GM12878 (cell line): ENCODE data around the gene HRH3. TPM values are rescaled to one million over a fixed set of nuclear protein-coding genes. Genes with fewer than 3 reads are reported as not detected.

Source experiments
- ATAC-seq: fragments of 200-7000 bp; cut with Tn5 transposase; 3 replicates; pipeline ENCODE4 v1.9.1; 2020; ENCODE audit warnings: mild to moderate bottlenecking, moderate library complexity
- BruUV-seq: library from RNA; stranded (reverse); fragments of 400-500 nt; replicated peaks from 2 replicates; lab custom pipeline; 2021; lab: Mats Ljungman, UMichigan
- CTCF ChIA-PET: fragments of 300-600 bp; sonication (Branson Sonifier 250); formaldehyde crosslinking; extraction: SDS; loops from one replicate; lab custom pipeline; 2021; ENCODE audit warnings: inconsistent platforms; lab: Yijun Ruan, JAX
- POLR2A ChIA-PET: fragments of 350-600 bp; formaldehyde crosslinking; extraction: SDS; loops from one replicate; lab custom pipeline; 2021; ENCODE audit warnings: inconsistent platforms; lab: Charles Lee
- RAD21 ChIA-PET: fragments of 300-600 bp; sonication (Branson Sonifier 250); formaldehyde crosslinking; loops from one replicate; lab custom pipeline; 2023; ENCODE audit warnings: antibody characterized with exemption; ENCODE audit not compliant: unreplicated experiment; lab: Charles Lee
- SMC1A ChIA-PET: fragments of 300-600 bp; sonication (Branson Sonifier 250); formaldehyde crosslinking; loops from one replicate; lab custom pipeline; 2023; ENCODE audit not compliant: unreplicated experiment, uncharacterized antibody; lab: Charles Lee
- DNase-seq: peaks from one replicate; pipeline ENCODE4 v3.0.0-alpha.2; 2011; ENCODE audit warnings: low read depth, low spot score
- FAIRE-seq: peaks from 3 replicates; lab custom pipeline; 2011; peaks lifted over from hg19 to GRCh38; lab: Jason Lieb, UNC
- H2AFZ ChIP-seq: 2 replicates; pipeline ENCODE4 v1.6.0; 2011; ENCODE audit warnings: low read depth, low read length, control low read depth; ENCODE audit not compliant: control insufficient read depth
- H3K27ac ChIP-seq: 2 replicates; pipeline ENCODE4 v1.5.1; 2011; ENCODE audit warnings: control low read depth; ENCODE audit not compliant: control insufficient read depth, insufficient read depth
- H3K27me3 ChIP-seq, 2 experiments: replicated peaks in 1 of 2; 2 replicates each; pipeline versions ENCODE4 v1.6.0 to v1.6.1; 2011; ENCODE audit warnings: low read length in 1 of 2; ENCODE audit not compliant: control insufficient read depth in 2 of 2, insufficient read depth in 2 of 2
- H3K36me3 ChIP-seq, 2 experiments: 2 replicates each; pipeline ENCODE4 v1.5.1; 2011; ENCODE audit warnings: low read length in 1 of 2; ENCODE audit not compliant: control insufficient read depth in 2 of 2, insufficient read depth in 2 of 2
- H3K4me1 ChIP-seq: 2 replicates; pipeline ENCODE4 v1.6.1; 2011; ENCODE audit warnings: mild to moderate bottlenecking, low read length, moderate library complexity, mixed read lengths; ENCODE audit not compliant: control insufficient read depth, insufficient read depth
- H3K4me2 ChIP-seq: 2 replicates; pipeline ENCODE4 v1.6.0; 2011; ENCODE audit warnings: control low read depth; ENCODE audit not compliant: control insufficient read depth, insufficient read depth
- H3K4me3 ChIP-seq: fragments of 200-600 bp; sonication (generic); 2 replicates; pipeline ENCODE4 v1.5.1; 2016
- H3K79me2 ChIP-seq: 2 replicates; pipeline ENCODE4 v1.6.0; 2011; ENCODE audit warnings: low read length; ENCODE audit not compliant: control insufficient read depth, insufficient read depth
- H3K9ac ChIP-seq: 2 replicates; pipeline ENCODE4 v1.8.0; 2011; ENCODE audit warnings: low read length, control low read depth, mixed read lengths; ENCODE audit not compliant: control insufficient read depth, insufficient read depth
- H3K9me3 ChIP-seq: replicated peaks from 3 replicates; pipeline ENCODE4 v1.5.1; 2011; ENCODE audit warnings: mild to moderate bottlenecking, low read length; ENCODE audit not compliant: control insufficient read depth, insufficient read depth
- H4K20me1 ChIP-seq: 2 replicates; pipeline ENCODE4 v1.6.0; 2011; ENCODE audit not compliant: control insufficient read depth, insufficient read depth
- ATF7 ChIP-seq: fragments of 450-650 bp; IDR thresholded peaks from 2 replicates; pipeline ENCODE4 v1.6.1; 2016; ENCODE audit warnings: low read depth, mild to moderate bottlenecking
- CBFB ChIP-seq: IDR thresholded peaks from 2 replicates; pipeline ENCODE4 v1.6.1; 2016; ENCODE audit warnings: antibody characterized with exemption, low read depth
- DPF2 ChIP-seq: fragments of 450-650 bp; IDR thresholded peaks from 2 replicates; pipeline ENCODE4 v1.6.1; 2017; ENCODE audit warnings: mild to moderate bottlenecking
- FOS ChIP-seq: IDR thresholded peaks from 3 replicates; pipeline ENCODE4 v1.6.1; 2011; ENCODE audit warnings: borderline replicate concordance; ENCODE audit not compliant: insufficient read length; ENCODE audit errors: extremely low read depth
- HCFC1 ChIP-seq: fragments of 150-350 bp; IDR thresholded peaks from 2 replicates; pipeline ENCODE4 v1.6.1; 2014; ENCODE audit warnings: low read length
- HSF1 ChIP-seq: fragments of 150-350 bp; IDR thresholded peaks from 2 replicates; pipeline ENCODE4 v1.6.1; 2014; ENCODE audit warnings: mild to moderate bottlenecking, low read depth, low read length
- MEF2A ChIP-seq: IDR thresholded peaks from 2 replicates; pipeline ENCODE4 v1.6.1; 2011; ENCODE audit warnings: low read depth, mild to moderate bottlenecking, low read length, moderate library complexity; ENCODE audit not compliant: insufficient read depth
- MTA3 ChIP-seq: IDR thresholded peaks from 2 replicates; pipeline ENCODE4 v1.6.1; 2012; ENCODE audit warnings: low read length, inconsistent platforms, borderline replicate concordance
- PBX3 ChIP-seq: IDR thresholded peaks from 2 replicates; pipeline ENCODE4 v1.6.1; 2011; ENCODE audit warnings: mild to moderate bottlenecking, low read depth, low read length, moderate library complexity; ENCODE audit not compliant: insufficient replicate concordance
- RELA ChIP-seq: fragments of 450-650 bp; IDR thresholded peaks from 2 replicates; pipeline ENCODE4 v1.8.0; 2014; ENCODE audit warnings: borderline replicate concordance; ENCODE audit not compliant: partially characterized antibody
- SIN3A ChIP-seq: IDR thresholded peaks from 2 replicates; pipeline ENCODE4 v1.6.1; 2012; ENCODE audit warnings: low read depth, low read length, improper control_type of control experiment
- TARDBP ChIP-seq: IDR thresholded peaks from 2 replicates; pipeline ENCODE4 v1.6.1; 2016; ENCODE audit warnings: borderline replicate concordance
- TCF7 ChIP-seq: IDR thresholded peaks from 2 replicates; pipeline ENCODE4 v1.6.1; 2014; ENCODE audit warnings: antibody characterized with exemption, borderline replicate concordance
- USF1 ChIP-seq: IDR thresholded peaks from 2 replicates; pipeline ENCODE4 v1.6.1; 2011; ENCODE audit warnings: borderline replicate concordance, low read depth, mild to moderate bottlenecking, moderate library complexity, mixed read lengths, low read length; ENCODE audit not compliant: insufficient read depth; ENCODE audit errors: extremely low read length
- WRNIP1 ChIP-seq: IDR thresholded peaks from 2 replicates; pipeline ENCODE4 v1.6.1; 2011; ENCODE audit warnings: low read depth, low read length, improper control_type of control experiment, borderline replicate concordance
- ZBED1 ChIP-seq: IDR thresholded peaks from 2 replicates; pipeline ENCODE4 v1.6.1; 2016; ENCODE audit warnings: borderline replicate concordance
- ZNF24 ChIP-seq: fragments of 450-650 bp; IDR thresholded peaks from 2 replicates; pipeline ENCODE4 v1.6.1; 2017; ENCODE audit warnings: antibody characterized with exemption, mild to moderate bottlenecking
- ZNF384 ChIP-seq: IDR thresholded peaks from 2 replicates; pipeline ENCODE4 v1.6.1; 2012; ENCODE audit warnings: low read depth, mild to moderate bottlenecking, low read length, improper control_type of control experiment, borderline replicate concordance
- WGBS: methylation state at CpG from one replicate; pipeline ENCODE4 v1.1.6; 2016; ENCODE audit warnings: low lambda C conversion rate; ENCODE audit not compliant: insufficient replicate concordance, insufficient coverage; ENCODE audit errors: missing lambda C conversion rate; 5-methylcytosine and 5-hydroxymethylcytosine counted together
- in situ Hi-C: fragments of 300-500 bp; cut with MboI; formaldehyde crosslinking; loops from 9 replicates; pipeline ENCODE4 v1.14.3; 2018; ENCODE audit warnings: mixed read lengths
- intact Hi-C: fragments of 100-400 bp; cut with micrococcal nuclease; formaldehyde crosslinking; loops from one replicate; pipeline ENCODE4 v1.14.2; 2022; ENCODE audit not compliant: unreplicated experiment
- polyA plus RNA-seq, 11 experiments: library from polyadenylated mRNA; depleted of rRNA in 4 of 11; unstranded in 6 of 11; stranded (reverse) in 5 of 11; fragments of >200 nt; fragmentation: Nextera tagmentation in 4 of 11; fragmentation: Illumina TruSeq in 1 of 11; extraction: Ambion mirVana in 4 of 11; extraction: Trizol in 1 of 11; gene quantifications; 1 replicate in 1 of 11; 2 replicates in 10 of 11; pipeline versions ENCODE4 v1.2.1 to v1.2.3, GENCODE V29; 2011 to 2016; ENCODE audit warnings: inconsistent platforms in 2 of 11, missing spikeins in 2 of 11, low read depth in 1 of 11
- total RNA-seq, 4 experiments: library from RNA; depleted of rRNA in 3 of 4; stranded (reverse); fragments of >200 nt in 3 of 4; fragmentation: Illumina TruSeq in 1 of 4; extraction: Trizol in 1 of 4; gene quantifications; 2 replicates each; pipeline versions ENCODE4 v1.2.1 to v1.2.3, GENCODE V29; 2013 to 2021
- TF ChIP-seq, protein P1 (sequence below): IDR thresholded peaks from 2 replicates; pipeline ENCODE4 v1.6.1; 2011; ENCODE audit warnings: low read depth, mild to moderate bottlenecking, low read length, moderate library complexity, borderline replicate concordance; ENCODE audit errors: extremely low read depth
- TF ChIP-seq, protein P2 (sequence below): fragments of 450-650 bp; IDR thresholded peaks from 2 replicates; pipeline ENCODE4 v1.6.1; 2017; ENCODE audit warnings: low read depth, mild to moderate bottlenecking, moderate library complexity

The HRH3 gene
- total and polyA plus RNA-seq, 10 of the 15 experiments (the other 5 are each of a cell fraction or from before 2014, with no cell fraction given): not detected

DNA sequence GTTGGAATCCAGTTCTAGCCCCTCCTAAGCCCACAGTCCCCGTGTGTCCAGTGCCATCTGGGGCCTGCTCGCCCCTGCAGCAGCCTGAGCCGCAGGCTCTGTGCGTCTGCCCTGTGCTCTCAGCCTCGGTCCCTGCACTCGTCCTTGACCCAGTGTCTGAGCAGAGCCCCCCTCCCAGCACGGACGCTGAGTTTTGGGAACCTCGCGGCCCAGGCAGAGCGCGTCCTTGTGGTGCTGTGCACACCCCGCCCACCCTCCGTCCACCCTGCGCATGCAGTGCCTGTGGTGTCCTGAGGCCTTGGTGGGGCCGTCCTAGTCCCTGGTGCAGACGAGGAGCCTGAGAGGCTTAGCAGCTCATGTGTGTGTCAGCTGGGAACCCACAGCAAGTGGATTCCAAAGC, 49.8 kb upstream of the HRH3 start (continued):
- TF ChIP-seq HSF1 (no peak), ZNF384 (no peak), MTA3 (no peak), HCFC1 (no peak), PBX3 (no peak), ZNF24 (no peak), RELA (no peak), MEF2A (no peak)
- TF ChIP-seq, protein P1, sequence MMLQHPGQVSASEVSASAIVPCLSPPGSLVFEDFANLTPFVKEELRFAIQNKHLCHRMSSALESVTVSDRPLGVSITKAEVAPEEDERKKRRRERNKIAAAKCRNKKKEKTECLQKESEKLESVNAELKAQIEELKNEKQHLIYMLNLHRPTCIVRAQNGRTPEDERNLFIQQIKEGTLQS: no peak

- ChIA-PET POLR2A (no interaction called here), CTCF (no interaction called here), RAD21 (no interaction called here), SMC1A (no interaction called here)
- H2AFZ ChIP-seq: no peak overlapping the region
- intact Hi-C loops (no loop called here), in situ Hi-C loops (no loop called here)
- WGBS: 91% methylated on average over 14 of the region's 14 CpGs
- H3K27me3 ChIP-seq: no peaks in the 10 kb centered on the region
- no peak overlapping the region for H3K27ac ChIP-seq
- no TSS peak for BruUV-seq
- FAIRE-seq (no peak), DNase-seq (no peak), ATAC-seq (no peak)
- TF ChIP-seq ZBED1 (no peak), CBFB (no peak), USF1 (no peak), WRNIP1 (no peak), TARDBP (no peak), SIN3A (no peak), TCF7 (no peak), FOS (no peak), DPF2 (no peak), ATF7 (no peak)
- TF ChIP-seq, protein P2, sequence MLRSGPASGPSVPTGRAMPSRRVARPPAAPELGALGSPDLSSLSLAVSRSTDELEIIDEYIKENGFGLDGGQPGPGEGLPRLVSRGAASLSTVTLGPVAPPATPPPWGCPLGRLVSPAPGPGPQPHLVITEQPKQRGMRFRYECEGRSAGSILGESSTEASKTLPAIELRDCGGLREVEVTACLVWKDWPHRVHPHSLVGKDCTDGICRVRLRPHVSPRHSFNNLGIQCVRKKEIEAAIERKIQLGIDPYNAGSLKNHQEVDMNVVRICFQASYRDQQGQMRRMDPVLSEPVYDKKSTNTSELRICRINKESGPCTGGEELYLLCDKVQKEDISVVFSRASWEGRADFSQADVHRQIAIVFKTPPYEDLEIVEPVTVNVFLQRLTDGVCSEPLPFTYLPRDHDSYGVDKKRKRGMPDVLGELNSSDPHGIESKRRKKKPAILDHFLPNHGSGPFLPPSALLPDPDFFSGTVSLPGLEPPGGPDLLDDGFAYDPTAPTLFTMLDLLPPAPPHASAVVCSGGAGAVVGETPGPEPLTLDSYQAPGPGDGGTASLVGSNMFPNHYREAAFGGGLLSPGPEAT: no peak
- peaks cover 14 to 19% of the 10 kb centered on the region in 2 experiments for H3K36me3 ChIP-seq
- H4K20me1 ChIP-seq: no peaks in the 10 kb centered on the region
- no peaks in the 10 kb centered on the region for H3K79me2 ChIP-seq
- H3K4me3 ChIP-seq: no peak overlapping the region
- no peaks in the 10 kb centered on the region; the same call in 2 of the 3 replicates for H3K9me3 ChIP-seq
- H3K9ac ChIP-seq: no peak overlapping the region
- H3K4me1 ChIP-seq: no peaks in the 10 kb centered on the region
- no peak overlapping the region for H3K4me2 ChIP-seq
Observed at GRCh38 chr20:62269378-62269777, 49.3 kb upstream of the HRH3 start.
